Measurements from ENCODE around the gene C1orf21. TPM values are rescaled to one million over a fixed set of nuclear protein-coding genes. Genes with fewer than 3 reads are reported as not detected.
A peak's percentile ranks its signal among the peaks of the same experiment; 100 is the strongest.

The C1orf21 gene
- total RNA-seq, 1 donor from 2014 or later: 2.6 TPM

DNA sequence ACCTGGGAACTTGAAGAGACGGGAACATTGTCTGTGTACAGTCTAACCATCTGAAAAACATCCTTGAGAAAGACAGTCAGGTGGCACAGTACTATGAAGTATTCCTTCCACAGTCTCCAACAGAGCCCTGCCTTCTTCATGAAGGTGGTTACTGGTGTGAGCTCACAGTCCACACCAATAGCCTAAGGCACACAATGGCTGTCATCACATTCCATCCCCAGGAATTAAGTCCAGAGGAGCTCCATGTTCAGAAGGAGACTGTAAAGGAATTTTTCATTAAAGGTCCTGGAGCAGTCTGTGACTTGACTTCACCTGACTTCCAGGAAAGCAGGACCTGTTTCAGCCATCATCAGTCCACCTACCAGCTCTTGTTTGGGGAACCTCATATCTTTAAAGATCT is 180.2 kb downstream of the C1orf21 start:
- Histone ChIP-seq H3K4me3 (ENCODE audit: low read depth, low read length) (no peak overlapping the region), H3K27me3 (ENCODE audit: control insufficient read depth, insufficient read depth, low read length) (no peaks in the 10 kb centered on the region), H3K36me3 (ENCODE audit: control insufficient read depth, insufficient read depth, low read length) (no peaks in the 10 kb centered on the region)
- TF ChIP-seq, protein P1, sequence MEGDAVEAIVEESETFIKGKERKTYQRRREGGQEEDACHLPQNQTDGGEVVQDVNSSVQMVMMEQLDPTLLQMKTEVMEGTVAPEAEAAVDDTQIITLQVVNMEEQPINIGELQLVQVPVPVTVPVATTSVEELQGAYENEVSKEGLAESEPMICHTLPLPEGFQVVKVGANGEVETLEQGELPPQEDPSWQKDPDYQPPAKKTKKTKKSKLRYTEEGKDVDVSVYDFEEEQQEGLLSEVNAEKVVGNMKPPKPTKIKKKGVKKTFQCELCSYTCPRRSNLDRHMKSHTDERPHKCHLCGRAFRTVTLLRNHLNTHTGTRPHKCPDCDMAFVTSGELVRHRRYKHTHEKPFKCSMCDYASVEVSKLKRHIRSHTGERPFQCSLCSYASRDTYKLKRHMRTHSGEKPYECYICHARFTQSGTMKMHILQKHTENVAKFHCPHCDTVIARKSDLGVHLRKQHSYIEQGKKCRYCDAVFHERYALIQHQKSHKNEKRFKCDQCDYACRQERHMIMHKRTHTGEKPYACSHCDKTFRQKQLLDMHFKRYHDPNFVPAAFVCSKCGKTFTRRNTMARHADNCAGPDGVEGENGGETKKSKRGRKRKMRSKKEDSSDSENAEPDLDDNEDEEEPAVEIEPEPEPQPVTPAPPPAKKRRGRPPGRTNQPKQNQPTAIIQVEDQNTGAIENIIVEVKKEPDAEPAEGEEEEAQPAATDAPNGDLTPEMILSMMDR (IDR thresholded peaks at IDR 0.05; ENCODE audit: insufficient read depth, low read length, poor library complexity, severe bottlenecking): no peak
- DNase-seq (ENCODE audit: low read depth): no peak

DNA sequence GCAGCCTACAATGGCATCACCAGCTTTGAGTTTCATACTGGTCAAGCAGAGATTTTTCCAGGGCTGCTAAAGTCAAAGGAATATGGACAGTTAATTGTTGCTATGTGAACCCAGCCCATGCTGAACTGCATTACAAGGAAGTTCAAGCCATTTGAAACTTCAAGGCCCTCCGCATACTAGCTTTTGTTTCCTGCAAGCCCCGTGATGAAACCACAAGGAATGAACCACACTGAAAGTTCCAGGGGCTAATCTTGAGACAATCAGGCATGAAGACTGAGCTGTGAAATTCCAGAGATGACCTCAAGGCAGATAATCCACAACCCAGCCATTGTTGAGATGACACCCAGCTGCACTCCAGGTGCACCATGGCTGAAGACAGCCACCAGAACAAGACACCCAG is 180.8 kb downstream of the C1orf21 start:
- TF ChIP-seq, protein P1 (IDR thresholded peaks at IDR 0.05; ENCODE audit: insufficient read depth, low read length, poor library complexity, severe bottlenecking): no peak
- DNase-seq (ENCODE audit: low read depth): peak; percentile 49

DNA sequence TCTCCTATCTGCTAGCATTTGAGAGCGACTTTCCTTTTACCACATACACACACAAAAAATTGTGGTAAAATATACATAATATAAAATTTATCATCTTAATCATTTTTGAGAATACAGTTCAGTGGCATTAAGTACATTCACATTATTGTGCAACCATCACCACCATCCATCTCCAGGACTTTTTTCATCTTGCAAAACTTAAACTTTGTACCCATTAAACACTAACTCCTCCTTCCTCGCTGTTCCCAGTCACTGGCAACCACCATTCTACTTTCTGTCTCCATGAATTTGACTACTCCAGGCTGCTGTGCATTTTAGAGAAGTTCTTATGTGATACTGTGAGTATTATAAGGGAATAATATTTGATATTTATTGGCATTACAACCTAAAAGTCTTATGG is 181.3 kb downstream of the C1orf21 start:
- H3K4me3 ChIP-seq (ENCODE audit: low read depth, low read length): no peak overlapping the region
- no peaks in the 10 kb centered on the region for H3K27me3 ChIP-seq (ENCODE audit: control insufficient read depth, insufficient read depth, low read length)
- no peak for DNase-seq (ENCODE audit: low read depth)
- TF ChIP-seq, protein P1 (IDR thresholded peaks at IDR 0.05; ENCODE audit: insufficient read depth, low read length, poor library complexity, severe bottlenecking): no peak
- H3K36me3 ChIP-seq (ENCODE audit: control insufficient read depth, insufficient read depth, low read length): no peaks in the 10 kb centered on the region

More for the DNA sequence above, 180.8 kb downstream of the C1orf21 start:
- no peak overlapping the region for H3K4me3 ChIP-seq (ENCODE audit: low read depth, low read length)
- H3K27me3 ChIP-seq (ENCODE audit: control insufficient read depth, insufficient read depth, low read length): no peaks in the 10 kb centered on the region
- H3K36me3 ChIP-seq (ENCODE audit: control insufficient read depth, insufficient read depth, low read length): no peaks in the 10 kb centered on the region

DNA sequence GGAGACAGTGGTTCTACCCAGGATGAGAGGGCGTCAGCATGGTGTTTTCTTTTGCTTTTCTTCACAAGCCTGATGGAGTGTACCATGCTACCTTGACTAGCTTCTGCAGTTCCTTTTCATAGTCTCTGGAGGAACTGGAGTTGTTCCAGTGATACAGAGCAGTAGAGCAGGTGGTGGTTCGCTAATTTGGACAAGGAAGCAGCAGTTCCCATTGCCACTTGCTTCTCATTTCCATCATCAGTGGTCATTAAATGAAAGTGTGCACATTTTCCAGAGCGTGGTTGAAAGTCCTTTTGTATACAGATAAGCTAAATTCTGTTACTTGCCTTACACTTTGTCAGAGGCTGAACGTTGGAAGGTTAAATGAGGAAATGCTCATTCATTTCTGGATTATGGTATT is 182.3 kb downstream of the C1orf21 start:
- Histone ChIP-seq H3K4me3 (ENCODE audit: low read depth, low read length) (no peak overlapping the region), H3K27me3 (ENCODE audit: control insufficient read depth, insufficient read depth, low read length) (no peaks in the 10 kb centered on the region), H3K36me3 (ENCODE audit: control insufficient read depth, insufficient read depth, low read length) (no peaks in the 10 kb centered on the region)
- TF ChIP-seq, protein P1 (IDR thresholded peaks at IDR 0.05; ENCODE audit: insufficient read depth, low read length, poor library complexity, severe bottlenecking): no peak
- DNase-seq (ENCODE audit: low read depth): no peak

DNA sequence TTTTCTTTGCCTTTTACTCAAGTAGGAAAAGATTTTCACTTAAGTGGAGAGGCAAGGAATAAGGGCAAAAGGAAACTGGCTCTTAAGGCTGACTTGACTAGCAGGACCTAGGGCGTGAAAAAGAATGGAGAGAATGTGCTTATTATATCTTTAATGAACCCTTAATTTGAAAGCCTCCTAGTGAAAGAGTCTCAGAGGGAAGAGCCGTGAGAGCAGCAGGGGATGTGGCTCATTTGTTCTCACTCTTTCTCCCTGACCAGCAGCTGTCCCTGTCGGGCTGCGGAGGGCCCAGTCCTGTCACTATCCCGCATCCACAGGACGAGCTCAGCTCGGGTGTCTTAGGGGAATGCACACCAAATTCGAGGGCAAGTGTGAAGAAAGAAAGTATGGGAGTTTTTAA is 187.8 kb downstream of the C1orf21 start:
- TF ChIP-seq, protein P1 (IDR thresholded peaks at IDR 0.05; ENCODE audit: insufficient read depth, low read length, poor library complexity, severe bottlenecking): no peak
- no peaks in the 10 kb centered on the region for H3K27me3 ChIP-seq (ENCODE audit: control insufficient read depth, insufficient read depth, low read length)
- no peaks in the 10 kb centered on the region for H3K36me3 ChIP-seq (ENCODE audit: control insufficient read depth, insufficient read depth, low read length)
- no peak for DNase-seq (ENCODE audit: low read depth)
- no peak overlapping the region for H3K4me3 ChIP-seq (ENCODE audit: low read depth, low read length)

- no peak for DNase-seq (ENCODE audit: low read depth)
- TF ChIP-seq, protein P1 (IDR thresholded peaks at IDR 0.05; ENCODE audit: insufficient read depth, low read length, poor library complexity, severe bottlenecking): no peak
- Histone ChIP-seq H3K4me3 (ENCODE audit: low read depth, low read length) (no peak overlapping the region), H3K27me3 (ENCODE audit: control insufficient read depth, insufficient read depth, low read length) (no peaks in the 10 kb centered on the region), H3K36me3 (ENCODE audit: control insufficient read depth, insufficient read depth, low read length) (no peaks in the 10 kb centered on the region)
These were observed 190.0 kb downstream of the C1orf21 start for GRCh38 chr1:184576822-184577221.
